Colonic mucosa (tissue), 4 donors: ENCODE data around the gene GGT1. TPM values are rescaled to one million over a fixed set of nuclear protein-coding genes. Genes with fewer than 3 reads are reported as not detected.
"Not testable (repeated sequence)": the region's sequence is repeated elsewhere in the genome, so short reads cannot be mapped to it uniquely, and the experiment has no call there.

ENCODE experiments used
- DNase-seq: peaks from one replicate; pipeline ENCODE4 v3.0.0-alpha.2; 2020
- H3K27ac ChIP-seq: fragments of 200-600 bp; one replicate; pipeline ENCODE4 v1.8.0; 2021
- H3K27me3 ChIP-seq: fragments of 200-600 bp; one replicate; pipeline ENCODE4 v1.8.0; 2021
- H3K36me3 ChIP-seq: fragments of 200-600 bp; one replicate; pipeline ENCODE4 v1.8.0; 2021
- H3K4me1 ChIP-seq: fragments of 200-600 bp; one replicate; pipeline ENCODE4 v1.8.0; 2021; ENCODE audit warnings: mild to moderate bottlenecking
- H3K4me3 ChIP-seq: fragments of 200-600 bp; one replicate; pipeline ENCODE4 v1.8.0; 2021
- H3K9ac ChIP-seq, 2 donors: one replicate each; pipeline ENCODE4 v1.7.0; 2013; ENCODE audit warnings: control low read depth in 2 of 2, low read depth in 2 of 2, low read length in 2 of 2
- H3K9me3 ChIP-seq: fragments of 200-600 bp; one replicate; pipeline ENCODE4 v1.8.0; 2021
- intact Hi-C: fragments of 100-400 bp; cut with DNase I; formaldehyde crosslinking; loops from one replicate; pipeline ENCODE4 v1.14.1; 2022
- total RNA-seq, 2 donors: library from RNA; stranded (reverse); fragmentation: NEBNext Ultra II Directional in 1 of 2; extraction: Animal tissue kit (Norgen Biotek cat#: 25700) in 1 of 2; gene quantifications; one replicate each; pipeline ENCODE4 v1.2.1, GENCODE V29; 2021
- TF ChIP-seq, protein P1 (sequence below): fragments of 200-600 bp; IDR thresholded peaks from one replicate; pipeline ENCODE4 v1.8.0; 2022; ENCODE audit warnings: antibody characterized with exemption, mild to moderate bottlenecking
- donor health status: healthy.
- donor health status: DM: no; HTN: no; CAD: no.
- donor health status: DM: no; HTN: no; CAD: no.

Gene GGT1
- total RNA-seq, 2 donors from 2014 or later, result 16.8 to 50.4 TPM

DNA sequence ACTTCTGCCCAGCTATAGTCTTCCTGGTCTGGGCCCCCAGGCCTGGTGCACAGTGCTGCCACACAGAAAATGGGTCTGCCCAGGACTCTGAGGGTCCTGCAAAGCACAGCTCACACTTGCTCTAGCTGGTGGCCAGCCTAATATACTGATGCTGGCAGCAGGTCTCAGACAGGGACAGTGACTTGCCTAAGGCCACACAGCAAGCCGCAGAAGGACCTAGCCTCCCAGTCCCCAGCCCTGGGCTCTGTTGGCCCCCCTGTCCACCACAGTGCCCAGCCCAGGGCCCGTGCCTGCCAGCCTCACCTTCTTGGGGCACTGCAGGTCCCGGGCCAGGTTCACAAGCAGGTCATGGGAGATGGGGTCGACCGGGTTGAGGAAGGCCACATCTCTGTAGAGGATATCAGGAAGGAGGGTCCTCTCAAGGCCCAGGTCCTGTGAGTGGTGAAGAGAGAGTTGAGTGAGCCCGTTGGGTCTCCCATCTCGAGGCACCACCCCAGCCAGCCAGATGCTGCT lies 13.4 kb upstream of the GGT1 start:
- H3K27me3 ChIP-seq, result no peaks in the 10 kb centered on the region
- H3K27ac ChIP-seq, result no peak overlapping the region
- DNase-seq, result no peak
- intact Hi-C loops, result no loop called here
- H3K9me3 ChIP-seq, result no peaks in the 10 kb centered on the region
- no peaks in the 10 kb centered on the region for H3K4me1 ChIP-seq
- no peak overlapping the region for H3K4me3 ChIP-seq
- TF ChIP-seq, protein P1, sequence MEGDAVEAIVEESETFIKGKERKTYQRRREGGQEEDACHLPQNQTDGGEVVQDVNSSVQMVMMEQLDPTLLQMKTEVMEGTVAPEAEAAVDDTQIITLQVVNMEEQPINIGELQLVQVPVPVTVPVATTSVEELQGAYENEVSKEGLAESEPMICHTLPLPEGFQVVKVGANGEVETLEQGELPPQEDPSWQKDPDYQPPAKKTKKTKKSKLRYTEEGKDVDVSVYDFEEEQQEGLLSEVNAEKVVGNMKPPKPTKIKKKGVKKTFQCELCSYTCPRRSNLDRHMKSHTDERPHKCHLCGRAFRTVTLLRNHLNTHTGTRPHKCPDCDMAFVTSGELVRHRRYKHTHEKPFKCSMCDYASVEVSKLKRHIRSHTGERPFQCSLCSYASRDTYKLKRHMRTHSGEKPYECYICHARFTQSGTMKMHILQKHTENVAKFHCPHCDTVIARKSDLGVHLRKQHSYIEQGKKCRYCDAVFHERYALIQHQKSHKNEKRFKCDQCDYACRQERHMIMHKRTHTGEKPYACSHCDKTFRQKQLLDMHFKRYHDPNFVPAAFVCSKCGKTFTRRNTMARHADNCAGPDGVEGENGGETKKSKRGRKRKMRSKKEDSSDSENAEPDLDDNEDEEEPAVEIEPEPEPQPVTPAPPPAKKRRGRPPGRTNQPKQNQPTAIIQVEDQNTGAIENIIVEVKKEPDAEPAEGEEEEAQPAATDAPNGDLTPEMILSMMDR, result no peak
- H3K36me3 ChIP-seq, result no peaks in the 10 kb centered on the region
- H3K9ac ChIP-seq, result no peak overlapping the region

DNA sequence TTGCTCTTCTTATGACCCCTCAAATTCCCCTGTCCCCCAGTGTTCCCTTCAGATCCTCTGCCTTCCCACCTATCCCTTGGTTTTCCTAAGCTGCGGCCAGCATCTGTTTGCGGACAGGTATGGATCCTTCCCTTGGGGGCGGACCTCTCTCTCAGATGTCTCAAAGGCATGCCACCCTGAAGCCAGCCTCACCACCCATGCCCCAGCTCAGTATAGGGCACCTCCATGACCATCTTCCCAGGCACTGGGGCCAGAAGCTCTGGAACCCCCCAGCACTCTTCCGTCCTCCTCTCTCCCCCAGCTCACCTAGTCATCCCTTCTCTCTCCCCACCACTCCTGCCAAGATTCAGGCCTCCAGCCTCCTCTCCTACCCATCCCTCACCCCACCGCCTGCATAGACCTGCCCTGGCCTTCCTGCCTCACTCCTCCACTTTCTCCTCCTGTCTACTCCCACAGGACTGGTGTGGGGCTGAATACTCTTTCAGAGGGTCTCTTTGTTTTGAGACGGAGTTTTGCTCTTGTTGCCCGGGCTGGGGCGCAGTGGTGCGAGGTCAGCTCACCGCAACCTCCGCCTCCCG lies 12.3 kb upstream of the GGT1 start:
- H3K27me3 ChIP-seq, result no peaks in the 10 kb centered on the region
- no peaks in the 10 kb centered on the region for H3K36me3 ChIP-seq
- no peak overlapping the region for H3K9ac ChIP-seq
- H3K4me1 ChIP-seq, result no peaks in the 10 kb centered on the region
- no peak for DNase-seq
- no peak overlapping the region for H3K4me3 ChIP-seq
- intact Hi-C loops, result no loop called here
- TF ChIP-seq, protein P1, result no peak
- H3K27ac ChIP-seq, result no peak overlapping the region
- H3K9me3 ChIP-seq, result no peaks in the 10 kb centered on the region

GRCh38 chr22:24591286-24591830 lies 11.6 kb upstream of the GGT1 start:
- H3K36me3 ChIP-seq, result no peaks in the 10 kb centered on the region
- no peaks in the 10 kb centered on the region for H3K4me1 ChIP-seq
- TF ChIP-seq, protein P1, result no peak
- no peak overlapping the region for H3K4me3 ChIP-seq
- H3K27me3 ChIP-seq, result no peaks in the 10 kb centered on the region
- no peak overlapping the region for H3K9ac ChIP-seq
- H3K27ac ChIP-seq, result no peak overlapping the region
- no peaks in the 10 kb centered on the region for H3K9me3 ChIP-seq
- no peak for DNase-seq
- intact Hi-C loops, result no loop called here

DNA sequence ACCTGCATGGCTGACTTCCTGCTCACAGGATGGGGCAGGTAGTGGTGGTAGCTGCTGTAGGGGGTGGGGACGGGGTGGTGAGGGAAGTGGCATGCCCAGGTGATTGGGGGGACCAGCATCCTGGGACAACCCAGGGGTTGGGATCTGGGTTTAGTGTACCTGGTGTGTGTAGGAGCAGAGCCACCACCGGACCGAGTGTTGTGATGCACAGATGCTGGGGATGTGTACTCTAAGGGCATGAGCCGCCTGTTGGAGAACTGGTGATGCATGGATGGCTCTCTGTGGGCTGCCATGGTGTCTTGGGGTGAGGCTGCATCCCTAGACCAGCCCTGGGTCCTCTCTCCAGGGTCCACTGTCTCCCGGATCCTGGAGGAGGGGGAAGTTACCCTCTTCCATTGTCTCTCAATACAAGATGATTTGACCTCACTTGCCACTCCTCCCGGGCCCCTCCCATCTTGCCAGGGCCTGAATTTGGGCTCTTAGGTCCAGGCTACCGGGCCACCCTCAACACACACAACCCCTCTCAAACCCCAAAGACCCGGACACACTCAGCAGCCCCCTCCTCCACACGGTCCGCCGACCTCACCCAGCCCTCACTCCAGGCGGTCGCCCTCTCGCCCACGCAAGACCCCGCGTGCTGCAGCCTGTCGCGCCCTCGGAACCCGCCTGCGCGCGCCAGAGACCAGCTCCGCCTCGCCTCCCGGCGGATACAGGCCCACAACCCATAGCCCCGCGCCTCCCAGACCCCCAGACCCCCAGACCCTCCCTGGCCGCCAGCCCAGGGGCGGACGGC lies 10.7 kb upstream of the GGT1 start:
- H3K27ac ChIP-seq, result peak overlapping the region; percentile 22
- no peaks in the 10 kb centered on the region for H3K36me3 ChIP-seq
- H3K9ac ChIP-seq, result peak overlapping the region; percentile 58 to 79
- TF ChIP-seq, protein P1, result no peak
- H3K4me3 ChIP-seq, result peak overlapping the region; percentile 56
- H3K27me3 ChIP-seq, result no peaks in the 10 kb centered on the region
- H3K9me3 ChIP-seq, result no peaks in the 10 kb centered on the region
- no peak for DNase-seq
- intact Hi-C loops, result no loop called here
- no peaks in the 10 kb centered on the region for H3K4me1 ChIP-seq

- H3K27ac ChIP-seq, result peak within 1 kb of the TSS; percentile 61
- DNase-seq, result peak; percentile 96
- H3K4me1 ChIP-seq, result no peaks in the 10 kb centered on the region
- no peaks in the 10 kb centered on the region for H3K9me3 ChIP-seq
- intact Hi-C loops, result no loop called here
- H3K36me3 ChIP-seq, result no peaks in the 10 kb centered on the region
- H3K27me3 ChIP-seq, result no peaks in the 10 kb centered on the region
- TF ChIP-seq, protein P1, result no peak
- H3K9ac ChIP-seq, result peak within 1 kb of the TSS; percentile 58 to 79
- peak within 1 kb of the TSS; percentile 56 for H3K4me3 ChIP-seq
Observed at GRCh38 chr22:24592851-24593558, 10.0 kb upstream of the GGT1 start, which contains the start of gene LRRC75B. TSS of gene LRRC75B (minus strand) at chr22:24593073. CDS start at chr22:24593039, 34 bp downstream.

- DNase-seq, H3K4me1 ChIP-seq, H3K27me3 ChIP-seq, H3K36me3 ChIP-seq, intact Hi-C loops, H3K9me3 ChIP-seq: not testable (repeated sequence)
- peak overlapping the region; percentile 56 for H3K4me3 ChIP-seq
- peak overlapping the region; percentile 51 to 79 for H3K9ac ChIP-seq
- peak overlapping the region; percentile 61 for H3K27ac ChIP-seq
Observed at GRCh38 chr22:24593559-24593835, 9.5 kb upstream of the GGT1 start.
